T-cell (primary cell): ENCODE measurements around the gene MAN1B1. TPM values are rescaled to one million over a fixed set of nuclear protein-coding genes. Genes with fewer than 3 reads are reported as not detected.

Experiments
- ATAC-seq, 4 experiments: fragments of 200-7000 bp in 3 of 4; fragments of 150-1000 bp in 1 of 4; cut with Tn5 transposase; replicated peaks in 1 of 4; 1 replicate in 3 of 4; 2 replicates in 1 of 4; pipeline ENCODE4 v1.10.0; 2021; ENCODE audit warnings: moderate library complexity in 3 of 4, mild to moderate bottlenecking in 2 of 4, moderate number of reproducible peaks in 1 of 4
- CTCF ChIA-PET, 2 donors: fragments of 300-600 bp; sonication (Branson Sonifier 250); formaldehyde crosslinking; loops; one replicate each; lab custom pipeline; 2022; ENCODE audit warnings: antibody characterized with exemption in 2 of 2; lab: Charles Lee
- POLR2A ChIA-PET, 2 donors: fragments of 300-600 bp; sonication (Branson Sonifier 250); formaldehyde crosslinking; loops; one replicate each; lab custom pipeline; 2022; ENCODE audit warnings: antibody characterized with exemption in 2 of 2; lab: Charles Lee
- DNase-seq, 35 experiments: peaks; one replicate each; pipeline versions ENCODE4 v3.0.0 to v3.0.0-alpha.2; 2013 to 2023
- H3K27ac ChIP-seq: one replicate; pipeline ENCODE4 v1.5.1; 2013; ENCODE audit warnings: low read length
- H3K27me3 ChIP-seq, 2 experiments: replicated peaks in 1 of 2; 1 replicate in 1 of 2; 2 replicates in 1 of 2; pipeline versions ENCODE4 v1.6.1 to v1.7.0; 2013; ENCODE audit warnings: low read length in 1 of 2, mixed read lengths in 1 of 2; ENCODE audit not compliant: control insufficient read depth in 2 of 2, insufficient read depth in 2 of 2; ENCODE audit errors: extremely low read depth in 1 of 2
- H3K36me3 ChIP-seq, 2 donors: 1 replicate in 1 of 2; 2 replicates in 1 of 2; pipeline versions ENCODE4 v1.6.1 to v1.7.0; 2013; ENCODE audit warnings: low read length in 1 of 2; ENCODE audit not compliant: control insufficient read depth in 2 of 2, insufficient read depth in 1 of 2; ENCODE audit errors: extremely low read depth in 1 of 2
- H3K4me1 ChIP-seq, 2 experiments: 1 replicate in 1 of 2; 2 replicates in 1 of 2; pipeline versions ENCODE4 v1.6.1 to v1.7.0; 2013; ENCODE audit warnings: low read length in 2 of 2, mixed read lengths in 1 of 2; ENCODE audit not compliant: insufficient read depth in 2 of 2, control insufficient read depth in 1 of 2; ENCODE audit errors: extremely low read depth in 1 of 2
- H3K4me3 ChIP-seq, 2 donors: 1 replicate in 1 of 2; 2 replicates in 1 of 2; pipeline versions ENCODE4 v1.5.1 to v1.7.0; 2013; ENCODE audit warnings: mild to moderate bottlenecking in 2 of 2, low read length in 1 of 2, moderate library complexity in 1 of 2; ENCODE audit not compliant: control insufficient read depth in 1 of 2; ENCODE audit errors: extremely low read depth in 1 of 2
- H3K9me3 ChIP-seq: 2 replicates; pipeline ENCODE4 v1.7.0; 2013
- H3K27ac Mint-ChIP-seq, 2 donors: one replicate each; pipeline ENCODE4 v1.8.0; 2020 to 2021; ENCODE audit warnings: mild to moderate bottlenecking in 2 of 2, mixed read lengths in 2 of 2
- H3K27me3 Mint-ChIP-seq, 2 donors: one replicate each; pipeline ENCODE4 v1.8.0; 2021 to 2022; ENCODE audit warnings: mixed read lengths in 2 of 2
- H3K36me3 Mint-ChIP-seq: one replicate; pipeline ENCODE4 v1.8.0; 2021; ENCODE audit warnings: mixed read lengths
- H3K4me1 Mint-ChIP-seq, 3 donors: one replicate each; pipeline ENCODE4 v1.8.0; 2020 to 2022; ENCODE audit warnings: mixed read lengths in 3 of 3, mild to moderate bottlenecking in 1 of 3
- H3K4me3 Mint-ChIP-seq, 3 donors: one replicate each; pipeline ENCODE4 v1.8.0; 2020 to 2022; ENCODE audit warnings: mild to moderate bottlenecking in 3 of 3, mixed read lengths in 3 of 3, moderate library complexity in 3 of 3
- H3K9me3 Mint-ChIP-seq, 3 donors: one replicate each; pipeline ENCODE4 v1.8.0; 2020 to 2022; ENCODE audit warnings: mixed read lengths in 3 of 3
- WGBS: methylation state at CpG from one replicate; pipeline ENCODE4 v1.1.5; 2013; ENCODE audit warnings: missing lambda C conversion rate; ENCODE audit not compliant: insufficient coverage; 5-methylcytosine and 5-hydroxymethylcytosine counted together
- total RNA-seq, 35 experiments: library from RNA in 6 of 35; stranded (reverse) in 6 of 35; fragments of 120-200 nt in 1 of 35; gene quantifications; one replicate each; pipeline versions ENCODE4 v1.2.1 to v1.2.4 and lab custom pipeline; 2013 to 2026

MAN1B1 gene
- total RNA-seq, 5 donors from 2014 or later (not counting 1 experiment from before 2014, with no cell fraction given), result 62.0 to 91.5 (median 84.8) TPM

GRCh38 chr9:137082925-137083290, 3.9 kb upstream of the MAN1B1 start:
- H3K36me3 ChIP-seq, result peaks cover 0 to 14% of the 10 kb centered on the region in 2 donors

GRCh38 chr9:137083394-137084004, 3.3 kb upstream of the MAN1B1 start:
- ChIA-PET POLR2A (no interaction called here), CTCF (no interaction called here)
- WGBS, result 85% methylated on average over 6 of the region's 12 CpGs
- H3K27ac ChIP-seq, result no peak overlapping the region
- Mint-ChIP-seq H3K9me3 (no peaks in the 10 kb centered on the region), H3K27me3 (no peaks in the 10 kb centered on the region), H3K4me3 (no peak overlapping the region), H3K27ac (no peak overlapping the region), H3K36me3 (peaks cover 8% of the 10 kb centered on the region), H3K4me1 (peaks cover 20 to 31% (median 22%) of the 10 kb centered on the region in 3 donors)
- H3K4me1 ChIP-seq, result peaks cover 13 to 28% of the 10 kb centered on the region in 2 experiments
- H3K27me3 ChIP-seq, result peaks cover 0 to 6% of the 10 kb centered on the region in 2 experiments
- peaks cover 0 to 14% of the 10 kb centered on the region in 2 donors for H3K36me3 ChIP-seq
- no peak for ATAC-seq
- no peak for DNase-seq
- H3K9me3 ChIP-seq, result no peaks in the 10 kb centered on the region
- no peak overlapping the region for H3K4me3 ChIP-seq

More at GRCh38 chr9:137082925-137083290, 3.9 kb upstream of the MAN1B1 start:
- H3K27ac Mint-ChIP-seq, result no peak overlapping the region
- ChIA-PET POLR2A (no interaction called here), CTCF (no interaction called here)
- no peak overlapping the region for H3K27ac ChIP-seq
- peaks cover 16 to 28% (median 17%) of the 10 kb centered on the region in 3 donors for H3K4me1 Mint-ChIP-seq
- peaks cover 11 to 33% of the 10 kb centered on the region in 2 experiments for H3K4me1 ChIP-seq
- DNase-seq (no peak), ATAC-seq (no peak)
- no peak overlapping the region for H3K4me3 ChIP-seq
- H3K9me3 Mint-ChIP-seq, result no peaks in the 10 kb centered on the region
- WGBS, result 77% methylated on average over 4 of the region's 8 CpGs
- H3K36me3 Mint-ChIP-seq, result peaks cover 8% of the 10 kb centered on the region
- no peaks in the 10 kb centered on the region for H3K9me3 ChIP-seq
- H3K4me3 Mint-ChIP-seq, result no peak overlapping the region
- H3K27me3 ChIP-seq, result peaks cover 0 to 8% of the 10 kb centered on the region in 2 experiments
- no peaks in the 10 kb centered on the region for H3K27me3 Mint-ChIP-seq

GRCh38 chr9:137084526-137084925, 2.3 kb upstream of the MAN1B1 start:
- peaks cover 0 to 24% of the 10 kb centered on the region in 2 donors for H3K36me3 ChIP-seq

GRCh38 chr9:137085920-137086530, 760 bp upstream of the MAN1B1 start:
- peak overlapping the region; percentile 61 for H3K27ac ChIP-seq
- H3K4me3 ChIP-seq, result peak overlapping the region; percentile 67 to 75
- H3K27me3 Mint-ChIP-seq, result no peaks in the 10 kb centered on the region
- under 1% methylated on average over 58 of the region's 58 CpGs for WGBS
- peaks cover 7 to 28% of the 10 kb centered on the region in 2 donors for H3K36me3 ChIP-seq
- peak overlapping the region; percentile 79 to 93 (median 87) for H3K4me3 Mint-ChIP-seq
- no peaks in the 10 kb centered on the region for H3K9me3 Mint-ChIP-seq
- DNase-seq, result peak in 6 of 35 experiments; percentile 13 to 39 (median 16)
- peaks cover 0 to 3% of the 10 kb centered on the region in 2 experiments for H3K27me3 ChIP-seq
- ChIA-PET CTCF (interaction anchor here (0.6 to 1.8 kb wide), 7 partner anchors 10 to 185 kb away, joined by 3 to 42 read pairs (median 3); partner anchors contain the start of genes ABCA2 (in 1 of the 2) and SAPCD2 (in 1 of the 2)), POLR2A (interaction anchor here (0.6 to 1.5 kb wide), 6 partner anchors 10 to 158 kb away, joined by 3 to 12 read pairs (median 7); partner anchors contain the start of genes SAPCD2 (in 1 of the 2), TPRN (in 1 of the 2) and TUBB4B (in 1 of the 2))
- peaks cover 13 to 31% of the 10 kb centered on the region in 2 experiments for H3K4me1 ChIP-seq
- no peaks in the 10 kb centered on the region for H3K9me3 ChIP-seq
- H3K4me1 Mint-ChIP-seq, result peaks cover 28 to 38% (median 32%) of the 10 kb centered on the region in 3 donors
- H3K36me3 Mint-ChIP-seq, result peaks cover 12% of the 10 kb centered on the region
- peak overlapping the region; percentile 87 to 94 for H3K27ac Mint-ChIP-seq
- ATAC-seq, result peak in 3 of 4 experiments; percentile 6 to 11 (median 8)

More at GRCh38 chr9:137084526-137084925, 2.3 kb upstream of the MAN1B1 start:
- Mint-ChIP-seq H3K9me3 (no peaks in the 10 kb centered on the region), H3K27ac (no peak overlapping the region), H3K4me1 (peaks cover 29 to 40% (median 30%) of the 10 kb centered on the region in 3 donors), H3K27me3 (no peaks in the 10 kb centered on the region), H3K4me3 (no peak overlapping the region), H3K36me3 (peaks cover 14% of the 10 kb centered on the region)
- CTCF ChIA-PET, result no interaction called here
- Histone ChIP-seq H3K4me1 (peaks cover 13 to 25% of the 10 kb centered on the region in 2 experiments), H3K27me3 (peaks cover 0 to 3% of the 10 kb centered on the region in 2 experiments), H3K9me3 (no peaks in the 10 kb centered on the region), H3K27ac (no peak overlapping the region), H3K4me3 (no peak overlapping the region)
- DNase-seq (no peak), ATAC-seq (no peak)
- POLR2A ChIA-PET, result no interaction called here
- 83% methylated on average over 9 of the region's 9 CpGs for WGBS

- H3K27me3 ChIP-seq, result peaks cover 0 to 3% of the 10 kb centered on the region in 2 experiments
- H3K4me1 ChIP-seq, result peaks cover 13 to 31% of the 10 kb centered on the region in 2 experiments
- no peaks in the 10 kb centered on the region for H3K9me3 Mint-ChIP-seq
- ATAC-seq (peak in 2 of 4 experiments; percentile 1 to 2), DNase-seq (peak in 2 of 35 experiments; percentile 19 to 29)
- H3K36me3 Mint-ChIP-seq, result peaks cover 12% of the 10 kb centered on the region
- no peaks in the 10 kb centered on the region for H3K9me3 ChIP-seq
- H3K4me3 ChIP-seq, result peak overlapping the region; percentile 26 to 67
- peaks cover 7 to 34% of the 10 kb centered on the region in 2 donors for H3K36me3 ChIP-seq
- H3K27ac ChIP-seq, result peak overlapping the region; percentile 78
- ChIA-PET CTCF (interaction anchor here in 1 of 2 donors (1.0 to 1.8 kb wide), 5 partner anchors 9 to 149 kb away, joined by 3 to 42 read pairs (median 4); partner anchors contain the start of gene SAPCD2), POLR2A (interaction anchor here in 1 of 2 donors (0.6 to 1.5 kb wide), 6 partner anchors 8 to 287 kb away, joined by 3 to 12 read pairs (median 6); partner anchors contain the start of genes TPRN and TUBB4B)
- WGBS, result 18% methylated on average over 17 of the region's 22 CpGs
- peak overlapping the region; percentile 79 to 89 (median 82) for H3K4me3 Mint-ChIP-seq
- no peaks in the 10 kb centered on the region for H3K27me3 Mint-ChIP-seq
- H3K27ac Mint-ChIP-seq, result peak overlapping the region; percentile 85 to 92
- H3K4me1 Mint-ChIP-seq, result peaks cover 28 to 42% (median 32%) of the 10 kb centered on the region in 3 donors
Observed at GRCh38 chr9:137087409-137087925, 682 bp downstream of the MAN1B1 start.

GRCh38 chr9:137088121-137088520, 1.3 kb downstream of the MAN1B1 start:
- no peaks in the 10 kb centered on the region for H3K27me3 Mint-ChIP-seq
- H3K27me3 ChIP-seq, result peaks cover 0 to 3% of the 10 kb centered on the region in 2 experiments
- H3K4me3 ChIP-seq, result no peak overlapping the region
- peak overlapping the region; percentile 79 to 89 (median 82) for H3K4me3 Mint-ChIP-seq
- no peak overlapping the region for H3K27ac ChIP-seq
- H3K9me3 ChIP-seq, result no peaks in the 10 kb centered on the region
- H3K4me1 Mint-ChIP-seq, result peaks cover 28 to 43% (median 32%) of the 10 kb centered on the region in 3 donors
- ChIA-PET CTCF (interaction anchor here in 1 of 2 donors (0.6 to 0.7 kb wide), 2 partner anchors 46 to 214 kb away, joined by 3 to 4 read pairs; partner anchors contain the start of gene NRARP), POLR2A (no interaction called here)
- DNase-seq, result no peak
- H3K27ac Mint-ChIP-seq, result peak overlapping the region; percentile 85 to 92
- ATAC-seq, result no peak
- H3K4me1 ChIP-seq, result peaks cover 13 to 31% of the 10 kb centered on the region in 2 experiments
- no peaks in the 10 kb centered on the region for H3K9me3 Mint-ChIP-seq
- H3K36me3 Mint-ChIP-seq, result peaks cover 18% of the 10 kb centered on the region
- no CpG with 5 or more reads among the region's 5 CpGs for WGBS
- peaks cover 7 to 39% of the 10 kb centered on the region in 2 donors for H3K36me3 ChIP-seq
